ENCODE results near the gene HS6ST3.

DNA sequence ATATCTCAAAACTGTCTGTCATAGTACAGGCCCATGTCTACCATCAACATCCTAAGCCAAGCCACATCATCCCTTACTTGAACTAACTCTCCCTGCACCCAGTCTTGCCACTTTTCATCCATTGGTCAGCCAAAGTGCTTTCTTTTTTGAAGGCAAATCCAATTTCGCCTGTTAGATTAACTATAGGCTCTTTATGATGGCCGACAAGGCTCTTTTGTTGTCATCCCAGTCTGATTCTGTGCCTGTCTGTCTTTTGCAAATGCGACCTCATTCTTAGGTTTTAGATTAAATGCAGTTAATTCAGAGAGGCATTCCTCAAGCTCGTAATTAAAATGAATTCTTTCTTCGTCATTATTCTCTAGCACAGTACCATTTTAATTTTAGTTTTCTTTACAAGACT is 148.3 kb downstream of the HS6ST3 start:
- TF ChIP-seq DNMT1 (CRISPR knock-in tag; IDR thresholded peaks at IDR 0.05): no peak
- TF ChIP-seq, protein P1, sequence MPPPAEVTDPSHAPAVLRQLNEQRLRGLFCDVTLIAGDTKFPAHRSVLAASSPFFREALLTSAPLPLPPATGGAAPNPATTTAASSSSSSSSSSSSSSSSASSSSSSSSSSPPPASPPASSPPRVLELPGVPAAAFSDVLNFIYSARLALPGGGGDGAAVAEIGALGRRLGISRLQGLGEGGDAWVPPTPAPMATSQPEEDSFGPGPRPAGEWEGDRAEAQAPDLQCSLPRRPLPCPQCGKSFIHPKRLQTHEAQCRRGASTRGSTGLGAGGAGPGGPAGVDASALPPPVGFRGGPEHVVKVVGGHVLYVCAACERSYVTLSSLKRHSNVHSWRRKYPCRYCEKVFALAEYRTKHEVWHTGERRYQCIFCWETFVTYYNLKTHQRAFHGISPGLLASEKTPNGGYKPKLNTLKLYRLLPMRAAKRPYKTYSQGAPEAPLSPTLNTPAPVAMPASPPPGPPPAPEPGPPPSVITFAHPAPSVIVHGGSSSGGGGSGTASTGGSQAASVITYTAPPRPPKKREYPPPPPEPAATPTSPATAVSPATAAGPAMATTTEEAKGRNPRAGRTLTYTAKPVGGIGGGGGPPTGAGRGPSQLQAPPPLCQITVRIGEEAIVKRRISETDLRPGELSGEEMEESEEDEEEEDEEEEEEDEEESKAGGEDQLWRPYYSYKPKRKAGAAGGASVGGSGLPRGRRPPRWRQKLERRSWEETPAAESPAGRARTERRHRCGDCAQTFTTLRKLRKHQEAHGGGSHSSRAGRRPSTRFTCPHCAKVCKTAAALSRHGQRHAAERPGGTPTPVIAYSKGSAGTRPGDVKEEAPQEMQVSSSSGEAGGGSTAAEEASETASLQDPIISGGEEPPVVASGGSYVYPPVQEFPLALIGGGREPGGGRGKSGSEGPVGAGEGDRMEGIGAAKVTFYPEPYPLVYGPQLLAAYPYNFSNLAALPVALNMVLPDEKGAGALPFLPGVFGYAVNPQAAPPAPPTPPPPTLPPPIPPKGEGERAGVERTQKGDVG (CRISPR knock-in tag; IDR thresholded peaks at IDR 0.05; ENCODE audit: borderline replicate concordance): no peak
- no peak for TF ChIP-seq ARID2 (CRISPR knock-in tag; IDR thresholded peaks at IDR 0.05; ENCODE audit: borderline replicate concordance)
- no peak for TF ChIP-seq SALL2 (CRISPR knock-in tag; IDR thresholded peaks at IDR 0.05)
- TF ChIP-seq, protein P2, sequence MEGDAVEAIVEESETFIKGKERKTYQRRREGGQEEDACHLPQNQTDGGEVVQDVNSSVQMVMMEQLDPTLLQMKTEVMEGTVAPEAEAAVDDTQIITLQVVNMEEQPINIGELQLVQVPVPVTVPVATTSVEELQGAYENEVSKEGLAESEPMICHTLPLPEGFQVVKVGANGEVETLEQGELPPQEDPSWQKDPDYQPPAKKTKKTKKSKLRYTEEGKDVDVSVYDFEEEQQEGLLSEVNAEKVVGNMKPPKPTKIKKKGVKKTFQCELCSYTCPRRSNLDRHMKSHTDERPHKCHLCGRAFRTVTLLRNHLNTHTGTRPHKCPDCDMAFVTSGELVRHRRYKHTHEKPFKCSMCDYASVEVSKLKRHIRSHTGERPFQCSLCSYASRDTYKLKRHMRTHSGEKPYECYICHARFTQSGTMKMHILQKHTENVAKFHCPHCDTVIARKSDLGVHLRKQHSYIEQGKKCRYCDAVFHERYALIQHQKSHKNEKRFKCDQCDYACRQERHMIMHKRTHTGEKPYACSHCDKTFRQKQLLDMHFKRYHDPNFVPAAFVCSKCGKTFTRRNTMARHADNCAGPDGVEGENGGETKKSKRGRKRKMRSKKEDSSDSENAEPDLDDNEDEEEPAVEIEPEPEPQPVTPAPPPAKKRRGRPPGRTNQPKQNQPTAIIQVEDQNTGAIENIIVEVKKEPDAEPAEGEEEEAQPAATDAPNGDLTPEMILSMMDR (CRISPR knock-in tag; IDR thresholded peaks at IDR 0.05): no peak
- TF ChIP-seq ZNF318 (CRISPR knock-in tag; IDR thresholded peaks at IDR 0.05): no peak
- no peak for TF ChIP-seq EZH2 (conservative IDR thresholded peaks at IDR 0.05; ENCODE audit: low read depth, low read length)
